Stimulated activated CD8-positive, alpha-beta memory T cell treated with anti-CD3 and anti-CD28 coated beads, Interleukin-4, amount 100 ng/mL, for 24 hours (primary cell): Measurements from ENCODE around the gene MAGEC2.

Source experiments
- DNase-seq: peaks from one replicate; pipeline ENCODE4 v3.0.0-alpha.2; 2020; ENCODE audit warnings: low read depth

The MAGEC2 gene

GRCh38 chrX:142204522-142205433 is at the start of gene MAGEC2:
Gene MAGEC2, minus strand, starts transcription at chrX:142205290. Its CDS starts 1,303 bp downstream, at chrX:142203987.
- DNase-seq: no peak

- DNase-seq: no peak
Measured at GRCh38 chrX:142251680-142252079, 46.6 kb upstream of the MAGEC2 start.

- DNase-seq: no peak
Measured at GRCh38 chrX:142251202-142251601, 46.1 kb upstream of the MAGEC2 start.

GRCh38 chrX:142250502-142250901 is 45.4 kb upstream of the MAGEC2 start:
- DNase-seq: no peak

GRCh38 chrX:142249721-142250120 is 44.6 kb upstream of the MAGEC2 start:
- no peak for DNase-seq

DNA sequence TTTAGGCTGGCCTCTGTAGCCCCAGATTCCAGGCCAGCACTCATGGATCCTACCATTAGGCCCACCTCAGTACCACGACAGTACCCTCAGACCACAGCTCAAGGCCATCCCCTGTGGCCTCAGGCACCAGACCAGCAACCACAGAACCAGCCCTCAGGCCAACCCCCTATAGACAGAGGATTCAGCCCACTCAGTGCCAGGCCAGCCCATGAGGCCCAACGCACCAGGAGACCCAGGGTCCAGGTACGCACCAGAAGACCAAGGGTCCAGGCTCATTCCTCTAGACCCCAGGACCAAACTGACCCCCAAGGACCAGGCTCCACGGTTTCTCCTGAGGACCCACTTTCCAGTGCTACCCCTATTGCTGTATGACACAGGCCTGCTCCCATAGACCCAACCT is 39.5 kb upstream of the MAGEC2 start:
- no peak for DNase-seq

- DNase-seq: no peak
Measured at GRCh38 chrX:142238536-142238935, 33.4 kb upstream of the MAGEC2 start.

GRCh38 chrX:142233400-142233799 is 28.3 kb upstream of the MAGEC2 start:
- no peak for DNase-seq

GRCh38 chrX:142214081-142214480 is 9.0 kb upstream of the MAGEC2 start:
- no peak for DNase-seq

GRCh38 chrX:142201113-142201512 is 4.0 kb downstream of the MAGEC2 start:
- no peak for DNase-seq

- no peak for DNase-seq
Measured at GRCh38 chrX:142186103-142186502, 19.0 kb downstream of the MAGEC2 start.

GRCh38 chrX:142184756-142185602 is 20.1 kb downstream of the MAGEC2 start:
- no peak for DNase-seq

DNA sequence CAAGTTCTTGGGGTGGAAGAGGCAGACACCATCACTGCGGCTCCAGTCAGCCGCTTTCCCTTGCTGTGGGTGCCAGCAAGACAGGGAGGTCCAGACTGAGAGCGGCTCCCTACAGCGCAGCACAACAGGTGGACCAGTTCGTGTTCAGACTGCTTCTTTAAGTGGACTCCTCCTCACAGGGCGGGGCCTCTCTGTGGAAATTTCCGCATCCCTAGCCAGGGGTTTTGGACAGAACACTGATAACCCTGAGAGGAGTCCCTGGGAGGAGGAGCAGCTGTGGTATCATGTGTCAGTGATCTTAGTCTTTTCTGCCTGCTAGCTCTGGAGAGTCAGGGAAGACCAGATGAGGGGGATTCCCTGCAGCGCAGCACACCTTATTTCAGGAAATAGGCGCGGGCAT is 48.5 kb downstream of the MAGEC2 start:
- DNase-seq: no peak
